Suprapubic skin (tissue), 3 donors: ENCODE results near the gene KIRREL1.

ENCODE experiments used
- CTCF ChIP-seq, 2 donors: fragments of 200-600 bp in 1 of 2; fragments of 450-650 bp in 1 of 2; sonication (generic) in 1 of 2; IDR thresholded peaks; one replicate each; pipeline ENCODE4 v1.5.1; 2016 to 2019; ENCODE audit warnings: antibody characterized with exemption in 2 of 2, mild to moderate bottlenecking in 1 of 2, moderate library complexity in 1 of 2
- EP300 ChIP-seq: sonication (generic); formaldehyde crosslinking; IDR thresholded peaks from one replicate; pipeline ENCODE4 v1.6.1; 2017; ENCODE audit warnings: antibody characterized with exemption

GRCh38 chr1:157968946-157969345 lies 24.5 kb upstream of the KIRREL1 start:
- TF ChIP-seq EP300 (no peak), CTCF (IDR thresholded peaks at IDR 0.05) (no peak)
